HEK293 (cell line): ENCODE measurements around the gene TIAM2.

Source experiments
- MYNN ChIP-seq: fragments of 450-650 bp; formaldehyde crosslinking; IDR thresholded peaks from 2 replicates; pipeline ENCODE4 v1.5.1; 2016; ENCODE audit warnings: missing biosample characterization, missing genetic modification characterization, borderline replicate concordance
- PRDM6 ChIP-seq: fragments of 450-650 bp; formaldehyde crosslinking; IDR thresholded peaks from 2 replicates; pipeline ENCODE4 v1.5.1; 2017; ENCODE audit warnings: missing biosample characterization, missing genetic modification characterization
- ZNF121 ChIP-seq: fragments of 450-650 bp; formaldehyde crosslinking; IDR thresholded peaks from 2 replicates; pipeline ENCODE4 v1.5.1; 2016; ENCODE audit warnings: missing biosample characterization, missing genetic modification characterization
- ZNF24 ChIP-seq: fragments of 450-650 bp; formaldehyde crosslinking; IDR thresholded peaks from 2 replicates; pipeline ENCODE4 v1.5.1; 2016; ENCODE audit warnings: missing biosample characterization, missing genetic modification characterization
- ZNF404 ChIP-seq: fragments of 450-650 bp; formaldehyde crosslinking; IDR thresholded peaks from 2 replicates; pipeline ENCODE4 v1.5.1; 2017; ENCODE audit warnings: missing biosample characterization, missing genetic modification characterization
- ZNF423 ChIP-seq: fragments of 450-650 bp; formaldehyde crosslinking; IDR thresholded peaks from 2 replicates; pipeline ENCODE4 v1.5.1; 2016; ENCODE audit warnings: missing biosample characterization, missing genetic modification characterization
- ZNF530 ChIP-seq: fragments of 450-650 bp; formaldehyde crosslinking; IDR thresholded peaks from 2 replicates; pipeline ENCODE4 v1.5.1; 2016; ENCODE audit warnings: low read depth, missing biosample characterization, missing genetic modification characterization
- TF ChIP-seq, protein P1 (sequence below): fragments of 450-650 bp; formaldehyde crosslinking; IDR thresholded peaks from 2 replicates; pipeline ENCODE4; 2016; ENCODE audit warnings: missing biosample characterization, missing genetic modification characterization
- TF ChIP-seq, protein P2 (sequence below): fragments of 450-650 bp; formaldehyde crosslinking; IDR thresholded peaks from 2 replicates; pipeline ENCODE4 v1.5.1; 2016; ENCODE audit warnings: missing biosample characterization, missing genetic modification characterization

DNA sequence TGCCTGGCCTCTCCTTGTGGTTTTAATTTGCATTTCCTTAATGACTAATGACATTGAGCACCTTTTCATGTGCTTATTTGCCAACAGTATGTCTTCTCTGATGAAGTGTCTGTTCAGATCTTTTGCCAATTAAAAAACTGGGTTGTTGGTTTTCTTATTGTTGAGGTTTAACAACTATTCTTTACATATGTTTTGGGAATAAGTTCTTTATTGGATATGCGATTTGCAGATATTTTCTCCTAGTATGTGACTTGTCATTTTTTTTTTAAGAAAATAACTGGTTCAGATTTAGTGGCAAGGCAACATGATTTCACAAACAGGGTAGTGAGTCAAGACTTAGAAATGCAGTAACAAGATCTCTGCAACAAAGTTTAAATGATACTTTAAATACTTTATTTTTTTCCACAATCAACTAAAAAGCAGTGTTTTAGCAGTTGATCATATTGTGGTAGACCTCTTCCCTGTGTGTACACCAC lies 67.8 kb downstream of the TIAM2 start:
- TF ChIP-seq ZNF530 (tag by site-specific recombination): no peak
- no peak for TF ChIP-seq MYNN (tag by site-specific recombination)
- TF ChIP-seq PRDM6: no peak
- no peak for TF ChIP-seq ZNF404 (tag by site-specific recombination)
- TF ChIP-seq, protein P1, sequence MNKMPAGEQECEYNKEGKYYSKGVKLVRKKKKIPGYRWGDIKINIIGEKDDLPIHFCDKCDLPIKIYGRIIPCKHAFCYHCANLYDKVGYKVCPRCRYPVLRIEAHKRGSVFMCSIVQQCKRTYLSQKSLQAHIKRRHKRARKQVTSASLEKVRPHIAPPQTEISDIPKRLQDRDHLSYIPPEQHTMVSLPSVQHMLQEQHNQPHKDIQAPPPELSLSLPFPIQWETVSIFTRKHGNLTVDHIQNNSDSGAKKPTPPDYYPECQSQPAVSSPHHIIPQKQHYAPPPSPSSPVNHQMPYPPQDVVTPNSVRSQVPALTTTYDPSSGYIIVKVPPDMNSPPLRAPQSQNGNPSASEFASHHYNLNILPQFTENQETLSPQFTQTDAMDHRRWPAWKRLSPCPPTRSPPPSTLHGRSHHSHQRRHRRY (tag by site-specific recombination): no peak
- TF ChIP-seq ZNF24 (tag by site-specific recombination): no peak
- TF ChIP-seq ZNF423 (tag by site-specific recombination): no peak
- TF ChIP-seq, protein P2, sequence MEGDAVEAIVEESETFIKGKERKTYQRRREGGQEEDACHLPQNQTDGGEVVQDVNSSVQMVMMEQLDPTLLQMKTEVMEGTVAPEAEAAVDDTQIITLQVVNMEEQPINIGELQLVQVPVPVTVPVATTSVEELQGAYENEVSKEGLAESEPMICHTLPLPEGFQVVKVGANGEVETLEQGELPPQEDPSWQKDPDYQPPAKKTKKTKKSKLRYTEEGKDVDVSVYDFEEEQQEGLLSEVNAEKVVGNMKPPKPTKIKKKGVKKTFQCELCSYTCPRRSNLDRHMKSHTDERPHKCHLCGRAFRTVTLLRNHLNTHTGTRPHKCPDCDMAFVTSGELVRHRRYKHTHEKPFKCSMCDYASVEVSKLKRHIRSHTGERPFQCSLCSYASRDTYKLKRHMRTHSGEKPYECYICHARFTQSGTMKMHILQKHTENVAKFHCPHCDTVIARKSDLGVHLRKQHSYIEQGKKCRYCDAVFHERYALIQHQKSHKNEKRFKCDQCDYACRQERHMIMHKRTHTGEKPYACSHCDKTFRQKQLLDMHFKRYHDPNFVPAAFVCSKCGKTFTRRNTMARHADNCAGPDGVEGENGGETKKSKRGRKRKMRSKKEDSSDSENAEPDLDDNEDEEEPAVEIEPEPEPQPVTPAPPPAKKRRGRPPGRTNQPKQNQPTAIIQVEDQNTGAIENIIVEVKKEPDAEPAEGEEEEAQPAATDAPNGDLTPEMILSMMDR: no peak
- TF ChIP-seq ZNF121: no peak
